ENCODE measurements around the gene NDUFS7.

NDUFS7 gene

GRCh38 chr19:1365319-1366269 lies 18.1 kb upstream of the NDUFS7 start:
- FAIRE-seq, result no peak

DNA sequence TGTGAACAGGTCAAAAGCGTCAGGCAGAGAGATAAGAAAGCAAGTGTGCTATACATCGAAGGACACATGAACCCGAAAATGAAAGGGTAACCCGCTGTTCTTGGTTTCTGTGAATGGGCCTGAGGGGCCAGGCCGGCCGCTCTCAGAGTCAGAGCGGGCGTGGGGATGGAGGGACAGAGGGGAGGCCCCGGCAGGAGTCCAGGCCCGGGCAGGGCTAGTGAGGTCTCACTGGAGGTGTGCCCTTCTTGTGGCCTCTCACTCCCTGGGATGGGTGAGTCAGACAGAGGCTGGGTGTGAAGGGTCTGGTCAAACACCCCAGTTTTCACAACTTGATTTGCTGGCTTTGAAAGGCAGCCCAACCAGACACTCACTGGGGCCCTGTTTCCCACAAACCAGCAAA lies 17.4 kb upstream of the NDUFS7 start:
- no peak for FAIRE-seq

- no peak for FAIRE-seq
Observed at GRCh38 chr19:1366899-1367870, 16.5 kb upstream of the NDUFS7 start.

GRCh38 chr19:1369214-1369805 lies 14.4 kb upstream of the NDUFS7 start:
- FAIRE-seq, result no peak

GRCh38 chr19:1370579-1371361 lies 12.9 kb upstream of the NDUFS7 start:
- FAIRE-seq, result no peak

GRCh38 chr19:1373042-1373533 lies 10.6 kb upstream of the NDUFS7 start:
- FAIRE-seq, result no peak

- FAIRE-seq, result no peak
Observed at GRCh38 chr19:1373534-1374249, 10.0 kb upstream of the NDUFS7 start.

- FAIRE-seq, result no peak
Observed at GRCh38 chr19:1374250-1374577, 9.5 kb upstream of the NDUFS7 start.

- no peak for FAIRE-seq
Observed at GRCh38 chr19:1376415-1376805, 7.3 kb upstream of the NDUFS7 start.

DNA sequence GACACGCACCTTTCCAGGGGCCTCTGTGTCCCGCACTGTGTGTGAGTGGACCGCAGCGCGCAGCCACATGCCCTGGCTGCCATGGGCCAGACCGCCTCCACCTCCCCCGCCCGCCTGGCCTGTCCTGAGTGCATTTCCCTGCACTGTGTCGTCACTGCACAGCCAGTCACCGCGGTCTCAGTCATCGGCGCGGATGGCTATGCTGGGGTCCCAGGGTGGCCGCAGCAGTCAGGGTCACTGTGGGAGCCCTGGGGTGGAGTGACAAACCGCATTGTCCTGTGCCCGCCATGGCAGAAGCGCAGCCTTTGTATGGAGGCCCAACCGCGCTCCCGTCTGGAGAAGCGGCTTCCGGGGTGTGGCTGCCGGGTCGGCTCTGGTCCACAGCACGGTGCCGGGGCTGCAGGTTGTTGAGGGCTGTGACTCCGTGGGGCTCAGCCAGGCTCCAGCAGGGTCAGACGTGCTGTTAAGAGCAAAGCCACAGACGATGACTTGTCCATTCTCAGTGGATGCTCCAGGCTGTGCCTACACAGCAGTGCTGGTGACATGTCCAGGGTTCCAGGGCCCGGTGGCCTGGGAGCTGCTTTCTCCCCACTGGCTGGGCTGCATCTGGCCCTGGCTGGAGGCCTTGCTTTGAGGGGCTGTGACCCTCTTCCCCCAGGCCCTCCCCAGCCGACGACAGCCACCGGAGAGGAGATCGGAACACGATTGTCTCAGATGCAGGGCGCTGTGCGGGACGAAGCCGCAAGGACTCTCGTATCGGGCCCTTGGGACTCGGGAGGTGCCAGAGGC lies 6.3 kb upstream of the NDUFS7 start:
- FAIRE-seq, result no peak

- FAIRE-seq, result no peak
Observed at GRCh38 chr19:1377965-1378785, 5.5 kb upstream of the NDUFS7 start.

GRCh38 chr19:1379126-1379905 lies 4.4 kb upstream of the NDUFS7 start:
- FAIRE-seq, result no peak

DNA sequence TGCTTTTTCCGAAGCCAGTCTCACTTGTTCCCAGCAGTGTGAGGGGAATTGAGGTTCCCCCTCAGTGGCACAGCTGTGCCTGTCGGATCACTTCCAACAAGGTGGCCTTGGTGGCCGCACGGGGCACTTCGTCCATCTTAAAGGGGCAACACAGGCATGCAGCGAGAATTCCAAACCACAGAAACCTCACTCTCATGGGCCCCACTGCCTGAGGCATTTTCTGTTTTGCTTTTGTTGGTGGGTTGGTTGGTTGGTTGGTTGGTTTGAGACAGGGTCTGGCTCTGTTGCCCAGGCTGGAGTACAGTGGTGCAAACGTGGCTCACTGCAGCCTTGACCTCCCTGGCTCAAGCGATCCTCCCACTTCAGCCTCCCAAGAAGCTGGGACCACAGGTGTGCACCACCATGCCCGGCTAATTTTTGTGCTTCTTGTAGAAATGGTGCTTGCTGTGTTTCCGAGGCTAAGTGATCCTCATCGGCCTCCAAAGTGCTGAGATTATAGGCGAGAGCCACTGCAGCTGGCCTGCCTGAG lies 3.7 kb upstream of the NDUFS7 start:
- no peak for FAIRE-seq

DNA sequence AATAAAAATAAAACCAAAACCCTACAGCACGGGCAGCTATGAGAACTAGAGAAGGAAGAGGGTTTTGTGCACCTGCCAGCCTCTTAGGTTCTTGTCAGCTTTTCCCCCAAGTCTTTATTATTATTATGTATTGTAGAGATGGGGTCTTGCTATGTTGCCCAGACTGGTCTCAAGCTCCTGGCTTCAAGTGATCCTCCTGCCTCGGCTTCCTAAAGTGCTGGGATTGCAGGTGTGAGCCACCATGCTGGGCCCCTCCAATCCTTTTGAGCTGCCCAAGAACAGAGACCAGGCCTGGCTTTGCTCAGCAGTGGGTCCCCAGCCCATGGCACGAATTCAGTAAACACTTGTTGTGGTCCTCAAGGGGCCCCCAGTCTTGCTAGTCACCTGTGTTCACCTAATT lies 1.5 kb upstream of the NDUFS7 start:
- FAIRE-seq, result no peak

DNA sequence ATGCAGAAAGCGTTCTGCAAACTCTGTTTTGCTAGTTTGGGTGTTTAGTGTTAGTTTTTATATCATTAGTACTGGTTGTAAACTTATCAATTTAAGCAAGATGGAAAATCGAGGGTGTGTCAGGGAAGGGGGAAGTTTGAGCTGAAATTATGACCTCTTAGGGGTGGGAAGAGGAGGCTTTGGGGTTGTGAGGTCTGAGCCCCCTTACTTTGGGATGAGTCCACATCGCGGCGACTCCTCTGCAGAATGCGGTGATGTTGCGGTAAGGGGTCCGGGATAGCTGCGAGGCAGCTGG lies 743 bp upstream of the NDUFS7 start:
- no peak for FAIRE-seq

GRCh38 chr19:1384085-1384462 lies 367 bp downstream of the NDUFS7 start:
- no peak for FAIRE-seq

- no peak for FAIRE-seq
Observed at GRCh38 chr19:1384478-1385110, 887 bp downstream of the NDUFS7 start.

DNA sequence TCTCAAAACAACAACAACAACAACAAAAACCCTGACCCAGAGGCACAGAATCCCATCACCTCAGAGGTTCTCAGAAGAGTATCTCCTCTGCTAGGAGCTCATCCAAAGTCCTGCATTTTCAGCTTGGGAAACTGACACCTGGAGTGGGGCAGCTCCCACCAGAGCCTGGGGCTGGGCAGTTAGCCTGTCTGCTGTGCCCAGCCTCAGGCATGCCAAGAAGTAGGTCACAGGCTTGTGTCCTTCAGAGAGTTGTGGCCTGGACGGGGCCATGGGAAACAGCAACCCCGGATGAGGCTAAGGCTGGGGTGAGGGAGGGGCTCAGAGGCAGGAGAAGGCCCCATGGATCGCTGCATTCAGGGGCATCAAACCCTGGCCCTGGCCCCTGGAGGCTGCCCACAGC lies 2.1 kb downstream of the NDUFS7 start:
- FAIRE-seq, result no peak
